ENCODE results near the gene PGA4. TPM values are rescaled to one million over a fixed set of nuclear protein-coding genes. Genes with fewer than 3 reads are reported as not detected.
"Not testable (repeated sequence)": the region's sequence is repeated elsewhere in the genome, so short reads cannot be mapped to it uniquely, and the experiment has no call there.

The PGA4 gene
- total RNA-seq, 1 donor from 2014 or later = not detected

GRCh38 chr11:61176446-61176845, 45.7 kb upstream of the PGA4 start:
- no peaks in the 10 kb centered on the region for H3K27me3 ChIP-seq (ENCODE audit: control insufficient read depth, insufficient read depth, low read length)
- TF ChIP-seq CTCF (IDR thresholded peaks at IDR 0.05; ENCODE audit: insufficient read depth, low read length, poor library complexity, severe bottlenecking) = no peak
- no peak overlapping the region for H3K4me3 ChIP-seq (ENCODE audit: low read depth, low read length)
- DNase-seq (ENCODE audit: low read depth) = no peak
- no peaks in the 10 kb centered on the region for H3K36me3 ChIP-seq (ENCODE audit: control insufficient read depth, insufficient read depth, low read length)

GRCh38 chr11:61180205-61180604, 41.9 kb upstream of the PGA4 start:
- not testable (repeated sequence) for DNase-seq (ENCODE audit: low read depth); H3K4me3 ChIP-seq (ENCODE audit: low read depth, low read length); H3K36me3 ChIP-seq (ENCODE audit: control insufficient read depth, insufficient read depth, low read length); H3K27me3 ChIP-seq (ENCODE audit: control insufficient read depth, insufficient read depth, low read length)

GRCh38 chr11:61181489-61181888, 40.7 kb upstream of the PGA4 start:
- no peak for TF ChIP-seq CTCF (IDR thresholded peaks at IDR 0.05; ENCODE audit: insufficient read depth, low read length, poor library complexity, severe bottlenecking)
- DNase-seq (ENCODE audit: low read depth) = no peak
- Histone ChIP-seq H3K36me3 (ENCODE audit: control insufficient read depth, insufficient read depth, low read length) (no peaks in the 10 kb centered on the region), H3K27me3 (ENCODE audit: control insufficient read depth, insufficient read depth, low read length) (no peaks in the 10 kb centered on the region), H3K4me3 (ENCODE audit: low read depth, low read length) (no peak overlapping the region)

GRCh38 chr11:61183645-61184044, 38.5 kb upstream of the PGA4 start:
- H3K36me3 ChIP-seq (ENCODE audit: control insufficient read depth, insufficient read depth, low read length) = no peaks in the 10 kb centered on the region
- H3K4me3 ChIP-seq (ENCODE audit: low read depth, low read length) = no peak overlapping the region
- no peaks in the 10 kb centered on the region for H3K27me3 ChIP-seq (ENCODE audit: control insufficient read depth, insufficient read depth, low read length)
- TF ChIP-seq CTCF (IDR thresholded peaks at IDR 0.05; ENCODE audit: insufficient read depth, low read length, poor library complexity, severe bottlenecking) = no peak
- no peak for DNase-seq (ENCODE audit: low read depth)

GRCh38 chr11:61186504-61186903, 35.6 kb upstream of the PGA4 start:
- DNase-seq (ENCODE audit: low read depth) = no peak
- Histone ChIP-seq H3K27me3 (ENCODE audit: control insufficient read depth, insufficient read depth, low read length) (no peaks in the 10 kb centered on the region), H3K36me3 (ENCODE audit: control insufficient read depth, insufficient read depth, low read length) (no peaks in the 10 kb centered on the region), H3K4me3 (ENCODE audit: low read depth, low read length) (no peak overlapping the region)
- no peak for TF ChIP-seq CTCF (IDR thresholded peaks at IDR 0.05; ENCODE audit: insufficient read depth, low read length, poor library complexity, severe bottlenecking)

GRCh38 chr11:61187505-61188130, 34.5 kb upstream of the PGA4 start:
- H3K27me3 ChIP-seq (ENCODE audit: control insufficient read depth, insufficient read depth, low read length) = no peaks in the 10 kb centered on the region
- peak; percentile 89 for TF ChIP-seq CTCF (IDR thresholded peaks at IDR 0.05; ENCODE audit: insufficient read depth, low read length, poor library complexity, severe bottlenecking)
- H3K36me3 ChIP-seq (ENCODE audit: control insufficient read depth, insufficient read depth, low read length) = no peaks in the 10 kb centered on the region
- DNase-seq (ENCODE audit: low read depth) = peak; percentile 26
- H3K4me3 ChIP-seq (ENCODE audit: low read depth, low read length) = no peak overlapping the region
